Cardiac muscle cell (in vitro differentiated cells and primary cell): ENCODE data around the gene CLDN20. TPM values are rescaled to one million over a fixed set of nuclear protein-coding genes. Genes with fewer than 3 reads are reported as not detected.

ENCODE experiments used
- DNase-seq, 2 donors: peaks; one replicate each; pipeline versions ENCODE4 v3.0.0 to v3.0.0-alpha.2; 2010 to 2017; ENCODE audit warnings: low read depth in 1 of 2, low spot score in 1 of 2
- H3K27ac ChIP-seq: fragments of 200-600 bp; sonication (generic); 2 replicates; pipeline ENCODE4 v1.5.1; 2016
- H3K27me3 ChIP-seq: fragments of 200-600 bp; sonication (generic); 2 replicates; pipeline ENCODE4 v1.6.0; 2016; ENCODE audit warnings: control low read depth
- H3K36me3 ChIP-seq: fragments of 200-600 bp; sonication (generic); 2 replicates; pipeline ENCODE4 v1.5.1; 2016; ENCODE audit warnings: control low read depth
- H3K4me1 ChIP-seq: fragments of 200-600 bp; sonication (generic); 2 replicates; pipeline ENCODE4 v1.8.1; 2017; ENCODE audit warnings: low read depth, mild to moderate bottlenecking, mixed run types
- H3K4me3 ChIP-seq: fragments of 200-600 bp; sonication (generic); 2 replicates; pipeline ENCODE4 v1.5.1; 2016; ENCODE audit warnings: mild to moderate bottlenecking
- H3K9me3 ChIP-seq: fragments of 200-600 bp; sonication (generic); 2 replicates; pipeline ENCODE4 v1.5.1; 2017; ENCODE audit warnings: low read depth, mild to moderate bottlenecking, control low read depth
- CTCF ChIP-seq: IDR thresholded peaks from 2 replicates; pipeline ENCODE4 v1.5.1; 2012; ENCODE audit warnings: low read depth, mild to moderate bottlenecking, low read length
- polyA plus RNA-seq: library from polyadenylated mRNA; unstranded; fragments of >200 nt; fragmentation: Nextera tagmentation; extraction: Ambion mirVana; gene quantifications from 2 replicates; pipeline ENCODE4 v1.2.1, GENCODE V29; 2016
- total RNA-seq: library from RNA; depleted of rRNA; stranded (reverse); fragments of >200 nt; gene quantifications from 2 replicates; pipeline ENCODE4 v1.2.3, GENCODE V29; 2016

Gene CLDN20
- total and polyA plus RNA-seq, 2 experiments from 2014 or later, result 0.44 TPM; not detected in 1

GRCh38 chr6:155276638-155277037 is 12.8 kb downstream of the CLDN20 start:
- Histone ChIP-seq H3K27ac (no peak overlapping the region), H3K4me1 (no peaks in the 10 kb centered on the region), H3K27me3 (peaks cover 50% of the 10 kb centered on the region), H3K36me3 (peaks cover 5% of the 10 kb centered on the region), H3K9me3 (no peaks in the 10 kb centered on the region), H3K4me3 (no peak overlapping the region)
- DNase-seq, result peak in 1 of 2 donors; percentile 17
- TF ChIP-seq CTCF, result no peak

GRCh38 chr6:155278319-155279049 is 14.7 kb downstream of the CLDN20 start:
- H3K27ac ChIP-seq, result no peak overlapping the region
- H3K9me3 ChIP-seq, result no peaks in the 10 kb centered on the region
- no peaks in the 10 kb centered on the region for H3K36me3 ChIP-seq
- H3K4me1 ChIP-seq, result peaks cover 5% of the 10 kb centered on the region
- DNase-seq, result no peak
- TF ChIP-seq CTCF, result no peak
- no peak overlapping the region for H3K4me3 ChIP-seq
- H3K27me3 ChIP-seq, result peaks cover 32% of the 10 kb centered on the region

- peaks cover 10% of the 10 kb centered on the region for H3K4me1 ChIP-seq
- H3K4me3 ChIP-seq, result no peak overlapping the region
- no peaks in the 10 kb centered on the region for H3K9me3 ChIP-seq
- H3K36me3 ChIP-seq, result peaks cover 10% of the 10 kb centered on the region
- TF ChIP-seq CTCF, result no peak
- H3K27me3 ChIP-seq, result no peaks in the 10 kb centered on the region
- no peak for DNase-seq
- H3K27ac ChIP-seq, result no peak overlapping the region
Measured at GRCh38 chr6:155284775-155285174, 21.0 kb downstream of the CLDN20 start.

GRCh38 chr6:155287762-155288161 is 23.9 kb downstream of the CLDN20 start:
- no peak for DNase-seq
- TF ChIP-seq CTCF, result no peak
- peaks cover 10% of the 10 kb centered on the region for H3K36me3 ChIP-seq

GRCh38 chr6:155290491-155290890 is 26.7 kb downstream of the CLDN20 start:
- Histone ChIP-seq H3K36me3 (no peaks in the 10 kb centered on the region), H3K9me3 (no peaks in the 10 kb centered on the region), H3K27me3 (no peaks in the 10 kb centered on the region), H3K4me3 (no peak overlapping the region), H3K4me1 (peaks cover 5% of the 10 kb centered on the region), H3K27ac (no peak overlapping the region)
- TF ChIP-seq CTCF, result no peak
- no peak for DNase-seq

More at GRCh38 chr6:155287762-155288161, 23.9 kb downstream of the CLDN20 start:
- no peak overlapping the region for H3K27ac ChIP-seq
- H3K4me1 ChIP-seq, result peaks cover 5% of the 10 kb centered on the region
- H3K27me3 ChIP-seq, result no peaks in the 10 kb centered on the region
- no peak overlapping the region for H3K4me3 ChIP-seq
- H3K9me3 ChIP-seq, result no peaks in the 10 kb centered on the region
